HepG2 (cell line): Measurements from ENCODE around the gene DAAM1. TPM values are rescaled to one million over a fixed set of nuclear protein-coding genes. Genes with fewer than 3 reads are reported as not detected.

Experiments used
- ATAC-seq: fragments of 200-7000 bp; cut with Tn5 transposase; 3 replicates; pipeline ENCODE4 v1.9.1; 2020; ENCODE audit warnings: mild to moderate bottlenecking, moderate library complexity
- BruUV-seq: library from RNA; stranded (reverse); fragments of 400-500 nt; replicated peaks from 2 replicates; lab custom pipeline; 2021; lab: Mats Ljungman, UMichigan
- CTCF ChIA-PET: fragments of 300-600 bp; formaldehyde crosslinking; extraction: SDS; loops from one replicate; lab custom pipeline; 2021; ENCODE audit warnings: low total read pairs, inconsistent platforms, low intra/inter-chr PET ratio; lab: Yijun Ruan, JAX
- POLR2A ChIA-PET: fragments of 350-600 bp; sonication (Branson Sonifier 250); formaldehyde crosslinking; loops from one replicate; lab custom pipeline; 2020; ENCODE audit warnings: antibody characterized with exemption, inconsistent platforms; lab: Yijun Ruan, JAX
- DNase-seq: peaks from one replicate; pipeline ENCODE4 v3.0.0-alpha.2; 2015; ENCODE audit warnings: low spot score
- FAIRE-seq: peaks from 3 replicates; lab custom pipeline; 2011; peaks lifted over from hg19 to GRCh38; lab: Jason Lieb, UNC
- H2AFZ ChIP-seq: one replicate; pipeline ENCODE4 v1.6.1; 2011; ENCODE audit warnings: low read length, inconsistent platforms
- H3K27ac ChIP-seq: fragments of 300-600 bp; 3 replicates; pipeline ENCODE4 v1.8.0; 2011; ENCODE audit warnings: mixed run types, mild to moderate bottlenecking, mixed read lengths, low read length, inconsistent platforms; ENCODE audit not compliant: insufficient read depth; ENCODE audit errors: extremely low read length
- H3K27me3 ChIP-seq, 2 experiments: fragments of 200-600 bp in 1 of 2; 2 replicates in 1 of 2; 3 replicates in 1 of 2; pipeline versions ENCODE4 v1.6.0 to v1.8.0; 2011; ENCODE audit warnings: low read length in 2 of 2, mild to moderate bottlenecking in 2 of 2, moderate library complexity in 2 of 2, inconsistent platforms in 1 of 2; ENCODE audit not compliant: insufficient read depth in 2 of 2, control insufficient read depth in 1 of 2
- H3K36me3 ChIP-seq, 2 experiments: fragments of 200-600 bp in 1 of 2; replicated peaks in 1 of 2; 2 replicates in 1 of 2; 3 replicates in 1 of 2; pipeline versions ENCODE4 v1.5.1 to v1.8.0; 2011; ENCODE audit warnings: low read length in 2 of 2, inconsistent platforms in 1 of 2; ENCODE audit not compliant: insufficient read depth in 2 of 2, control insufficient read depth in 1 of 2
- H3K4me1 ChIP-seq: 2 replicates; pipeline ENCODE4 v1.5.1; 2012; ENCODE audit warnings: low read length, inconsistent platforms; ENCODE audit not compliant: insufficient read depth
- H3K4me2 ChIP-seq: 2 replicates; pipeline ENCODE4 v1.6.0; 2011; ENCODE audit warnings: low read depth, low read length, inconsistent platforms
- H3K4me3 ChIP-seq, 3 experiments: fragments of 200-600 bp in 1 of 3; sonication (generic), shearing (Covaris generic) in 1 of 3; replicated peaks in 1 of 3; 2 replicates each; pipeline ENCODE4 v1.5.1; 2011 to 2016; ENCODE audit warnings: low read length in 3 of 3, inconsistent platforms in 2 of 3, low read depth in 2 of 3, mild to moderate bottlenecking in 2 of 3, control low read depth in 1 of 3, mixed read lengths in 1 of 3; ENCODE audit not compliant: insufficient read depth in 1 of 3
- H3K79me2 ChIP-seq: one replicate; pipeline ENCODE4 v1.6.1; 2011; ENCODE audit warnings: low read length, inconsistent platforms; ENCODE audit not compliant: insufficient read depth
- H3K9ac ChIP-seq: 2 replicates; pipeline ENCODE4 v1.6.0; 2011; ENCODE audit warnings: mild to moderate bottlenecking, low read depth, low read length, inconsistent platforms; ENCODE audit not compliant: insufficient read depth
- H3K9me3 ChIP-seq: 2 replicates; pipeline ENCODE4 v1.5.1; 2012; ENCODE audit warnings: mild to moderate bottlenecking, low read length
- H4K20me1 ChIP-seq: 2 replicates; pipeline ENCODE4 v1.6.0; 2011; ENCODE audit warnings: inconsistent platforms, mild to moderate bottlenecking, low read length, moderate library complexity; ENCODE audit not compliant: insufficient read depth
- GTF3A ChIP-seq: sonication (generic); formaldehyde crosslinking; conservative IDR thresholded peaks from 2 replicates; pipeline ENCODE4 v1.4.0; 2020; ENCODE audit warnings: mild to moderate bottlenecking, missing genetic modification reagents
- HMG20B ChIP-seq: conservative IDR thresholded peaks from 2 replicates; pipeline ENCODE4 v1.6.1; 2016; ENCODE audit warnings: missing genetic modification reagents, missing compliant biosample characterization
- KDM6A ChIP-seq: IDR thresholded peaks from 2 replicates; pipeline ENCODE4 v1.6.1; 2016; ENCODE audit warnings: low read depth
- MXD4 ChIP-seq: IDR thresholded peaks from 2 replicates; pipeline ENCODE4 v1.6.1; 2016; ENCODE audit warnings: mild to moderate bottlenecking, missing biosample characterization, missing genetic modification reagents
- NFE2 ChIP-seq: sonication (generic); formaldehyde crosslinking; IDR thresholded peaks from 2 replicates; pipeline ENCODE4 v1.4.0; 2020; ENCODE audit warnings: missing genetic modification reagents
- PTBP1 ChIP-seq: fragments of 200-400 bp; formaldehyde crosslinking; IDR thresholded peaks from 2 replicates; pipeline ENCODE4 v1.6.1; 2018; ENCODE audit warnings: low read length, low read depth; ENCODE audit not compliant: poor library complexity, severe bottlenecking
- RAD51 ChIP-seq: fragments of 450-650 bp; IDR thresholded peaks from 2 replicates; pipeline ENCODE4 v1.6.1; 2016; ENCODE audit warnings: borderline replicate concordance
- RORA ChIP-seq: sonication (generic); formaldehyde crosslinking; IDR thresholded peaks from 2 replicates; pipeline ENCODE4 v1.5.0; 2020; ENCODE audit warnings: mild to moderate bottlenecking, missing genetic modification reagents, moderate library complexity
- ZBTB21 ChIP-seq: sonication (generic); formaldehyde crosslinking; IDR thresholded peaks from 2 replicates; pipeline ENCODE4 v1.4.0; 2020; ENCODE audit warnings: missing genetic modification reagents
- ZNF136 ChIP-seq: sonication (generic); formaldehyde crosslinking; IDR thresholded peaks from 2 replicates; pipeline ENCODE4 v1.8.1; 2022; ENCODE audit warnings: low read depth, mild to moderate bottlenecking, moderate library complexity, missing genetic modification reagents
- ZNF17 ChIP-seq: sonication (generic); formaldehyde crosslinking; IDR thresholded peaks from 2 replicates; pipeline ENCODE4 v1.5.0; 2020; ENCODE audit warnings: mild to moderate bottlenecking, missing genetic modification reagents
- ZNF614 ChIP-seq: IDR thresholded peaks from 2 replicates; pipeline ENCODE4 v1.6.1; 2018; ENCODE audit warnings: missing biosample characterization, missing genetic modification reagents, inconsistent platforms, borderline replicate concordance
- ZSCAN29 ChIP-seq: sonication (generic); formaldehyde crosslinking; conservative IDR thresholded peaks from 2 replicates; pipeline ENCODE4 v1.4.0; 2020; ENCODE audit warnings: mild to moderate bottlenecking, missing genetic modification reagents
- WGBS: methylation state at CpG from one replicate; pipeline ENCODE4 v1.1.6; 2017; ENCODE audit warnings: low lambda C conversion rate; 5-methylcytosine and 5-hydroxymethylcytosine counted together
- in situ Hi-C: cut with HindIII; loops from 2 replicates; pipeline ENCODE4 v1.10.0; 2017; ENCODE audit warnings: low pct_unique_long_range_greater_than_20kb; ENCODE audit not compliant: extremely low pct_ligation_motif_present
- intact Hi-C: fragments of 100-400 bp; cut with micrococcal nuclease; formaldehyde crosslinking; loops from one replicate; pipeline ENCODE4 v1.10.0; 2022; ENCODE audit not compliant: unreplicated experiment
- polyA plus RNA-seq, 8 experiments: library from polyadenylated mRNA; depleted of rRNA in 3 of 8; stranded (reverse) in 7 of 8; unstranded in 1 of 8; fragments of >200 nt; fragmentation: Illumina TruSeq in 4 of 8; extraction: Trizol in 4 of 8; gene quantifications; 2 replicates each; pipeline versions ENCODE4 v1.2.1 to v1.2.3, GENCODE V29; 2011 to 2016; ENCODE audit warnings: low read depth in 4 of 8, missing spikeins in 1 of 8, mixed read lengths in 1 of 8; ENCODE audit not compliant: insufficient read depth in 1 of 8
- total RNA-seq, 5 experiments: library from RNA; depleted of rRNA; stranded (reverse); fragments of >200 nt; fragmentation: Illumina TruSeq; extraction: Trizol; gene quantifications; 2 replicates each; pipeline ENCODE4 v1.2.3, GENCODE V29; 2016; ENCODE audit warnings: low read depth in 1 of 5
- TF ChIP-seq, protein P1 (sequence below): IDR thresholded peaks from 2 replicates; pipeline ENCODE4 v1.6.1; 2016; ENCODE audit warnings: mild to moderate bottlenecking
- TF ChIP-seq, protein P2 (sequence below): sonication (generic); formaldehyde crosslinking; IDR thresholded peaks from 2 replicates; pipeline ENCODE4 v1.5.1; 2020; ENCODE audit warnings: mild to moderate bottlenecking, missing genetic modification reagents, moderate library complexity

The DAAM1 gene
- total and polyA plus RNA-seq, 2 of the 13 experiments (the other 11 are each of a cell fraction or from before 2014, with no cell fraction given), result 10.9 to 24.5 TPM

DNA sequence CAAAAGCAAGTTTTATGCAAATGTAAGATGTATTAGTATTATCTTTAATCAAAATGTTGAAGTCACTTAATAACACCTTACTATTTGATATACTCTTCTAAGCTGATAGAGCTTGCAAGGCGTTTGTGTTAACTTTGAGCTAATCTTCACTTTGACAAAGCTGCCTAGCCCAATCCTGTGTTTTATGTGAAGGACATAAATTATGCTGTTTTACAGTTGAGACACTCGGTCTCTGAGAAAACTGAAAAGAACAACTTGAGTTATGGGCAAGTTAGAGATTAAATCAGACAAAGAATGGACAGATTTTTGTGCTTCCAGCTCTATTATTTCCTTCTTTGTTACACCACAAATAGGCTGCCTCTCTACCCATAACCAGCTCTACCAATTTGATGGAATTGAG, 42.0 kb upstream of the DAAM1 start:
- TF ChIP-seq GTF3A (CRISPR knock-in tag) (no peak), RORA (CRISPR knock-in tag) (no peak), ZBTB21 (CRISPR knock-in tag) (no peak), NFE2 (no peak), ZNF136 (no peak), KDM6A (no peak), ZNF17 (CRISPR knock-in tag) (no peak), PTBP1 (no peak), ZNF614 (CRISPR knock-in tag) (no peak), HMG20B (no peak), RAD51 (no peak), MXD4 (CRISPR knock-in tag) (no peak), ZSCAN29 (CRISPR knock-in tag) (no peak)
- TF ChIP-seq, protein P1, sequence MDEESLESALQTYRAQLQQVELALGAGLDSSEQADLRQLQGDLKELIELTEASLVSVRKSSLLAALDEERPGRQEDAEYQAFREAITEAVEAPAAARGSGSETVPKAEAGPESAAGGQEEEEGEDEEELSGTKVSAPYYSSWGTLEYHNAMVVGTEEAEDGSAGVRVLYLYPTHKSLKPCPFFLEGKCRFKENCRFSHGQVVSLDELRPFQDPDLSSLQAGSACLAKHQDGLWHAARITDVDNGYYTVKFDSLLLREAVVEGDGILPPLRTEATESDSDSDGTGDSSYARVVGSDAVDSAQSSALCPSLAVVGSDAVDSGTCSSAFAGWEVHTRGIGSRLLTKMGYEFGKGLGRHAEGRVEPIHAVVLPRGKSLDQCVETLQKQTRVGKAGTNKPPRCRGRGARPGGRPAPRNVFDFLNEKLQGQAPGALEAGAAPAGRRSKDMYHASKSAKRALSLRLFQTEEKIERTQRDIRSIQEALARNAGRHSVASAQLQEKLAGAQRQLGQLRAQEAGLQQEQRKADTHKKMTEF (CRISPR knock-in tag), result no peak
- TF ChIP-seq, protein P2, sequence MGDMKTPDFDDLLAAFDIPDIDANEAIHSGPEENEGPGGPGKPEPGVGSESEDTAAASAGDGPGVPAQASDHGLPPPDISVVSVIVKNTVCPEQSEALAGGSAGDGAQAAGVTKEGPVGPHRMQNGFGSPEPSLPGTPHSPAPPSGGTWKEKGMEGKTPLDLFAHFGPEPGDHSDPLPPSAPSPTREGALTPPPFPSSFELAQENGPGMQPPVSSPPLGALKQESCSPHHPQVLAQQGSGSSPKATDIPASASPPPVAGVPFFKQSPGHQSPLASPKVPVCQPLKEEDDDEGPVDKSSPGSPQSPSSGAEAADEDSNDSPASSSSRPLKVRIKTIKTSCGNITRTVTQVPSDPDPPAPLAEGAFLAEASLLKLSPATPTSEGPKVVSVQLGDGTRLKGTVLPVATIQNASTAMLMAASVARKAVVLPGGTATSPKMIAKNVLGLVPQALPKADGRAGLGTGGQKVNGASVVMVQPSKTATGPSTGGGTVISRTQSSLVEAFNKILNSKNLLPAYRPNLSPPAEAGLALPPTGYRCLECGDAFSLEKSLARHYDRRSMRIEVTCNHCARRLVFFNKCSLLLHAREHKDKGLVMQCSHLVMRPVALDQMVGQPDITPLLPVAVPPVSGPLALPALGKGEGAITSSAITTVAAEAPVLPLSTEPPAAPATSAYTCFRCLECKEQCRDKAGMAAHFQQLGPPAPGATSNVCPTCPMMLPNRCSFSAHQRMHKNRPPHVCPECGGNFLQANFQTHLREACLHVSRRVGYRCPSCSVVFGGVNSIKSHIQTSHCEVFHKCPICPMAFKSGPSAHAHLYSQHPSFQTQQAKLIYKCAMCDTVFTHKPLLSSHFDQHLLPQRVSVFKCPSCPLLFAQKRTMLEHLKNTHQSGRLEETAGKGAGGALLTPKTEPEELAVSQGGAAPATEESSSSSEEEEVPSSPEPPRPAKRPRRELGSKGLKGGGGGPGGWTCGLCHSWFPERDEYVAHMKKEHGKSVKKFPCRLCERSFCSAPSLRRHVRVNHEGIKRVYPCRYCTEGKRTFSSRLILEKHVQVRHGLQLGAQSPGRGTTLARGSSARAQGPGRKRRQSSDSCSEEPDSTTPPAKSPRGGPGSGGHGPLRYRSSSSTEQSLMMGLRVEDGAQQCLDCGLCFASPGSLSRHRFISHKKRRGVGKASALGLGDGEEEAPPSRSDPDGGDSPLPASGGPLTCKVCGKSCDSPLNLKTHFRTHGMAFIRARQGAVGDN, result no peak

More for the DNA sequence above, 42.0 kb upstream of the DAAM1 start:
- no peak for DNase-seq
- Histone ChIP-seq H2AFZ (no peak overlapping the region), H3K4me2 (no peak overlapping the region), H3K9me3 (no peaks in the 10 kb centered on the region), H3K79me2 (no peaks in the 10 kb centered on the region), H3K27me3 (0 out of 5 replicates have a peak, but pooled peaks cover 0 to 3% of the 10 kb centered on the region in 2 experiments), H3K9ac (no peak overlapping the region), H3K4me1 (peaks cover 9% of the 10 kb centered on the region; the same call in 1 of the 2 replicates), H3K36me3 (no peaks in the 10 kb centered on the region), H3K4me3 (no peak overlapping the region), H4K20me1 (no peaks in the 10 kb centered on the region), H3K27ac (no peak overlapping the region)
- WGBS, result 0% methylated on average over 2 of the region's 2 CpGs
- in situ Hi-C loops, result no loop called here
- CTCF ChIA-PET, result no interaction called here
- FAIRE-seq, result no peak
- no TSS peak for BruUV-seq
- POLR2A ChIA-PET, result no interaction called here
- intact Hi-C loops, result no loop called here
- no peak for ATAC-seq
